GM12878 (cell line): ENCODE data around the gene CYBC1. TPM values are rescaled to one million over a fixed set of nuclear protein-coding genes. Genes with fewer than 3 reads are reported as not detected.

Experiments
- ATAC-seq: fragments of 200-7000 bp; cut with Tn5 transposase; 3 replicates; pipeline ENCODE4 v1.9.1; 2020; ENCODE audit warnings: mild to moderate bottlenecking, moderate library complexity
- BruUV-seq: library from RNA; stranded (reverse); fragments of 400-500 nt; replicated peaks from 2 replicates; lab custom pipeline; 2021; lab: Mats Ljungman, UMichigan
- CTCF ChIA-PET: fragments of 300-600 bp; sonication (Branson Sonifier 250); formaldehyde crosslinking; extraction: SDS; loops from one replicate; lab custom pipeline; 2021; ENCODE audit warnings: inconsistent platforms; lab: Yijun Ruan, JAX
- POLR2A ChIA-PET: fragments of 350-600 bp; formaldehyde crosslinking; extraction: SDS; loops from one replicate; lab custom pipeline; 2021; ENCODE audit warnings: inconsistent platforms; lab: Charles Lee
- RAD21 ChIA-PET: fragments of 300-600 bp; sonication (Branson Sonifier 250); formaldehyde crosslinking; loops from one replicate; lab custom pipeline; 2023; ENCODE audit warnings: antibody characterized with exemption; ENCODE audit not compliant: unreplicated experiment; lab: Charles Lee
- SMC1A ChIA-PET: fragments of 300-600 bp; sonication (Branson Sonifier 250); formaldehyde crosslinking; loops from one replicate; lab custom pipeline; 2023; ENCODE audit not compliant: unreplicated experiment, uncharacterized antibody; lab: Charles Lee
- DNase-seq: peaks from one replicate; pipeline ENCODE4 v3.0.0-alpha.2; 2011; ENCODE audit warnings: low read depth, low spot score
- FAIRE-seq: peaks from 3 replicates; lab custom pipeline; 2011; peaks lifted over from hg19 to GRCh38; lab: Jason Lieb, UNC
- H2AFZ ChIP-seq: 2 replicates; pipeline ENCODE4 v1.6.0; 2011; ENCODE audit warnings: low read depth, low read length, control low read depth; ENCODE audit not compliant: control insufficient read depth
- H3K27ac ChIP-seq: 2 replicates; pipeline ENCODE4 v1.5.1; 2011; ENCODE audit warnings: control low read depth; ENCODE audit not compliant: control insufficient read depth, insufficient read depth
- H3K27me3 ChIP-seq, 2 experiments: replicated peaks in 1 of 2; 2 replicates each; pipeline versions ENCODE4 v1.6.0 to v1.6.1; 2011; ENCODE audit warnings: low read length in 1 of 2; ENCODE audit not compliant: control insufficient read depth in 2 of 2, insufficient read depth in 2 of 2
- H3K36me3 ChIP-seq, 2 experiments: 2 replicates each; pipeline ENCODE4 v1.5.1; 2011; ENCODE audit warnings: low read length in 1 of 2; ENCODE audit not compliant: control insufficient read depth in 2 of 2, insufficient read depth in 2 of 2
- H3K4me1 ChIP-seq: 2 replicates; pipeline ENCODE4 v1.6.1; 2011; ENCODE audit warnings: mild to moderate bottlenecking, low read length, moderate library complexity, mixed read lengths; ENCODE audit not compliant: control insufficient read depth, insufficient read depth
- H3K4me2 ChIP-seq: 2 replicates; pipeline ENCODE4 v1.6.0; 2011; ENCODE audit warnings: control low read depth; ENCODE audit not compliant: control insufficient read depth, insufficient read depth
- H3K4me3 ChIP-seq: fragments of 200-600 bp; sonication (generic); 2 replicates; pipeline ENCODE4 v1.5.1; 2016
- H3K79me2 ChIP-seq: 2 replicates; pipeline ENCODE4 v1.6.0; 2011; ENCODE audit warnings: low read length; ENCODE audit not compliant: control insufficient read depth, insufficient read depth
- H3K9ac ChIP-seq: 2 replicates; pipeline ENCODE4 v1.8.0; 2011; ENCODE audit warnings: low read length, control low read depth, mixed read lengths; ENCODE audit not compliant: control insufficient read depth, insufficient read depth
- H3K9me3 ChIP-seq: replicated peaks from 3 replicates; pipeline ENCODE4 v1.5.1; 2011; ENCODE audit warnings: mild to moderate bottlenecking, low read length; ENCODE audit not compliant: control insufficient read depth, insufficient read depth
- H4K20me1 ChIP-seq: 2 replicates; pipeline ENCODE4 v1.6.0; 2011; ENCODE audit not compliant: control insufficient read depth, insufficient read depth
- CBFB ChIP-seq: IDR thresholded peaks from 2 replicates; pipeline ENCODE4 v1.6.1; 2016; ENCODE audit warnings: antibody characterized with exemption, low read depth
- FOXM1 ChIP-seq: IDR thresholded peaks from 2 replicates; pipeline ENCODE4 v1.6.1; 2012; ENCODE audit warnings: low read depth, mild to moderate bottlenecking, inconsistent platforms, low read length, moderate library complexity
- MEF2B ChIP-seq: fragments of 450-650 bp; IDR thresholded peaks from 2 replicates; pipeline ENCODE4 v1.6.1; 2018; ENCODE audit warnings: mild to moderate bottlenecking, moderate library complexity; ENCODE audit not compliant: partially characterized antibody, poor library complexity, severe bottlenecking
- MTA2 ChIP-seq: fragments of 450-650 bp; IDR thresholded peaks from 2 replicates; pipeline ENCODE4 v1.6.1; 2016; ENCODE audit warnings: low read depth, mild to moderate bottlenecking, moderate library complexity
- NR2C1 ChIP-seq: fragments of 450-650 bp; IDR thresholded peaks from 2 replicates; pipeline ENCODE4 v1.6.1; 2017; ENCODE audit warnings: antibody characterized with exemption, mild to moderate bottlenecking, moderate library complexity
- NR2C2 ChIP-seq: IDR thresholded peaks from 2 replicates; pipeline ENCODE4 v1.6.1; 2011; ENCODE audit warnings: borderline replicate concordance, low read depth; ENCODE audit not compliant: control insufficient read depth, insufficient read length
- NRF1 ChIP-seq: conservative IDR thresholded peaks from 2 replicates; pipeline ENCODE4 v1.6.1; 2011; ENCODE audit warnings: mild to moderate bottlenecking, low read depth, low read length, improper control_type of control experiment
- SP1 ChIP-seq: IDR thresholded peaks from one replicate; pipeline ENCODE4 v1.6.1; 2011; ENCODE audit warnings: low read depth, low read length
- USF1 ChIP-seq: IDR thresholded peaks from 2 replicates; pipeline ENCODE4 v1.6.1; 2011; ENCODE audit warnings: borderline replicate concordance, low read depth, mild to moderate bottlenecking, moderate library complexity, mixed read lengths, low read length; ENCODE audit not compliant: insufficient read depth; ENCODE audit errors: extremely low read length
- ZZZ3 ChIP-seq: IDR thresholded peaks from 2 replicates; pipeline ENCODE4 v1.6.1; 2011; ENCODE audit warnings: low read depth; ENCODE audit not compliant: control insufficient read depth, insufficient read length
- WGBS: methylation state at CpG from one replicate; pipeline ENCODE4 v1.1.6; 2016; ENCODE audit warnings: low lambda C conversion rate; ENCODE audit not compliant: insufficient replicate concordance, insufficient coverage; ENCODE audit errors: missing lambda C conversion rate; 5-methylcytosine and 5-hydroxymethylcytosine counted together
- in situ Hi-C: fragments of 300-500 bp; cut with MboI; formaldehyde crosslinking; loops from 9 replicates; pipeline ENCODE4 v1.14.3; 2018; ENCODE audit warnings: mixed read lengths
- intact Hi-C: fragments of 100-400 bp; cut with micrococcal nuclease; formaldehyde crosslinking; loops from one replicate; pipeline ENCODE4 v1.14.2; 2022; ENCODE audit not compliant: unreplicated experiment
- polyA plus RNA-seq, 11 experiments: library from polyadenylated mRNA; depleted of rRNA in 4 of 11; unstranded in 6 of 11; stranded (reverse) in 5 of 11; fragments of >200 nt; fragmentation: Nextera tagmentation in 4 of 11; fragmentation: Illumina TruSeq in 1 of 11; extraction: Ambion mirVana in 4 of 11; extraction: Trizol in 1 of 11; gene quantifications; 1 replicate in 1 of 11; 2 replicates in 10 of 11; pipeline versions ENCODE4 v1.2.1 to v1.2.3, GENCODE V29; 2011 to 2016; ENCODE audit warnings: inconsistent platforms in 2 of 11, missing spikeins in 2 of 11, low read depth in 1 of 11
- total RNA-seq, 4 experiments: library from RNA; depleted of rRNA in 3 of 4; stranded (reverse); fragments of >200 nt in 3 of 4; fragmentation: Illumina TruSeq in 1 of 4; extraction: Trizol in 1 of 4; gene quantifications; 2 replicates each; pipeline versions ENCODE4 v1.2.1 to v1.2.3, GENCODE V29; 2013 to 2021
- TF ChIP-seq, protein P1 (sequence below): fragments of 450-650 bp; conservative IDR thresholded peaks from 2 replicates; pipeline ENCODE4 v1.6.1; 2017; ENCODE audit warnings: mild to moderate bottlenecking, moderate library complexity
- TF ChIP-seq, protein P2 (sequence below): IDR thresholded peaks from 2 replicates; pipeline ENCODE4 v1.6.1; 2011; ENCODE audit warnings: low read depth, mild to moderate bottlenecking, low read length, moderate library complexity, borderline replicate concordance; ENCODE audit errors: extremely low read depth

Gene CYBC1
- total and polyA plus RNA-seq, 10 of the 15 experiments (the other 5 are each of a cell fraction or from before 2014, with no cell fraction given): 4.2 to 162 (median 133) TPM

GRCh38 chr17:82458179-82458884, 7.8 kb upstream of the CYBC1 start, which contains the start of gene NARF (continued):
- no peak for TF ChIP-seq MEF2B
- no peak for TF ChIP-seq ZZZ3
- TF ChIP-seq CBFB: no peak
- TF ChIP-seq MTA2: no peak
- TF ChIP-seq, protein P1, sequence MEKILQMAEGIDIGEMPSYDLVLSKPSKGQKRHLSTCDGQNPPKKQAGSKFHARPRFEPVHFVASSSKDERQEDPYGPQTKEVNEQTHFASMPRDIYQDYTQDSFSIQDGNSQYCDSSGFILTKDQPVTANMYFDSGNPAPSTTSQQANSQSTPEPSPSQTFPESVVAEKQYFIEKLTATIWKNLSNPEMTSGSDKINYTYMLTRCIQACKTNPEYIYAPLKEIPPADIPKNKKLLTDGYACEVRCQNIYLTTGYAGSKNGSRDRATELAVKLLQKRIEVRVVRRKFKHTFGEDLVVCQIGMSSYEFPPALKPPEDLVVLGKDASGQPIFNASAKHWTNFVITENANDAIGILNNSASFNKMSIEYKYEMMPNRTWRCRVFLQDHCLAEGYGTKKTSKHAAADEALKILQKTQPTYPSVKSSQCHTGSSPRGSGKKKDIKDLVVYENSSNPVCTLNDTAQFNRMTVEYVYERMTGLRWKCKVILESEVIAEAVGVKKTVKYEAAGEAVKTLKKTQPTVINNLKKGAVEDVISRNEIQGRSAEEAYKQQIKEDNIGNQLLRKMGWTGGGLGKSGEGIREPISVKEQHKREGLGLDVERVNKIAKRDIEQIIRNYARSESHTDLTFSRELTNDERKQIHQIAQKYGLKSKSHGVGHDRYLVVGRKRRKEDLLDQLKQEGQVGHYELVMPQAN: no peak; the same call in none of the 2 replicates
- TF ChIP-seq NR2C2: no peak
- no peak for TF ChIP-seq NR2C1
- TF ChIP-seq FOXM1: no peak
- TF ChIP-seq SP1: peak; percentile 97

DNA sequence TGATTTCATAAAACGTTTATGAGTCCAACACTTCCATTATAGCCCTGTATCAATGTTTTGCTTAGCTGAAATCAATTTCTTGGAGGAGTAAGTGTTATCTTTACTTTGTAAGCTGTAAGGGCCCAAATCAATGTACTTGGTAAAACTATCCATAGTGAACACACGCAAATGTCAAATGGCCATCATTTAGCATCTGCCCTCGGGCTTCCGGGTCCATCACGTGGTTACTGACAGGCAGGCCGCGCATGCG, 7.3 kb upstream of the CYBC1 start:
- in situ Hi-C loops (no loop called here), intact Hi-C loops (loop anchor here (1.0 kb wide), 2 partner anchors 9 to 36 kb away; no protein-coding TSS in a partner anchor)
- Histone ChIP-seq H2AFZ (peak overlapping the region; percentile 35; the same call in 1 of the 2 replicates), H3K9me3 (no peaks in the 10 kb centered on the region), H3K4me1 (peaks cover 6% of the 10 kb centered on the region), H3K4me2 (peak overlapping the region; percentile 83), H3K36me3 (peaks cover 5 to 16% of the 10 kb centered on the region in 2 experiments), H3K27ac (peak overlapping the region; percentile 99), H3K27me3 (no peaks in the 10 kb centered on the region), H4K20me1 (no peaks in the 10 kb centered on the region), H3K79me2 (peaks cover 10% of the 10 kb centered on the region), H3K9ac (peak overlapping the region; percentile 92), H3K4me3 (peak overlapping the region; percentile 63)
- under 1% methylated on average over 8 of the region's 8 CpGs for WGBS
- DNase-seq (peak; percentile 78), ATAC-seq (no peak), FAIRE-seq (peak; percentile 74)
- ChIA-PET CTCF (interaction anchor here (1.2 kb wide), 1 partner anchor 93 kb away, joined by 3 read pairs; no protein-coding TSS in a partner anchor), RAD21 (interaction anchor here (1.0 kb wide), 2 partner anchors 9 to 250 kb away, joined by 3 read pairs; no protein-coding TSS in a partner anchor), POLR2A (interaction anchor here (0.5 to 1.8 kb wide), 5 partner anchors 8 to 596 kb away, joined by 3 to 16 read pairs (median 7); no protein-coding TSS in a partner anchor), SMC1A (interaction anchor here (0.7 to 1.8 kb wide), 5 partner anchors 9 to 299 kb away, joined by 3 to 7 read pairs (median 3); no protein-coding TSS in a partner anchor)
- BruUV-seq: TSS peak; percentile 95
- TF ChIP-seq, protein P1: peak; percentile 57; the same call in 1 of the 2 replicates
- peak; percentile 74 for TF ChIP-seq NRF1
- TF ChIP-seq, protein P2, sequence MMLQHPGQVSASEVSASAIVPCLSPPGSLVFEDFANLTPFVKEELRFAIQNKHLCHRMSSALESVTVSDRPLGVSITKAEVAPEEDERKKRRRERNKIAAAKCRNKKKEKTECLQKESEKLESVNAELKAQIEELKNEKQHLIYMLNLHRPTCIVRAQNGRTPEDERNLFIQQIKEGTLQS: peak; percentile 91; the same call in 1 of the 2 replicates
- peak; percentile 95 for TF ChIP-seq USF1
